HG02981 (cell line): ENCODE data around the gene CLK4.

Experiments used
- ATAC-seq: cut with Tn5 transposase; IDR thresholded peaks from one replicate; pipeline ENCODE4 v1.9.1; 2021; ENCODE audit warnings: mild to moderate bottlenecking, moderate library complexity; ENCODE audit not compliant: unreplicated experiment

The CLK4 gene

GRCh38 chr5:178554311-178554710 is 72.5 kb downstream of the CLK4 start:
- ATAC-seq = no peak

- ATAC-seq = no peak
Observed at GRCh38 chr5:178553517-178553916, 73.3 kb downstream of the CLK4 start.
